ENCODE data around the gene GAS6. TPM values are rescaled to one million over a fixed set of nuclear protein-coding genes. Genes with fewer than 3 reads are reported as not detected.

GAS6 gene
- total RNA-seq, 3 donors from 2014 or later: 101 to 168 (median 113) TPM

GRCh38 chr13:113887700-113888201 lies 23.9 kb upstream of the GAS6 start:
- intact Hi-C loops (cut with DNase I, micrococcal nuclease): no loop called here
- H3K4me1 ChIP-seq (ENCODE audit: low read depth): no peaks in the 10 kb centered on the region
- H3K4me3 ChIP-seq: no peak overlapping the region
- TF ChIP-seq, protein P1, sequence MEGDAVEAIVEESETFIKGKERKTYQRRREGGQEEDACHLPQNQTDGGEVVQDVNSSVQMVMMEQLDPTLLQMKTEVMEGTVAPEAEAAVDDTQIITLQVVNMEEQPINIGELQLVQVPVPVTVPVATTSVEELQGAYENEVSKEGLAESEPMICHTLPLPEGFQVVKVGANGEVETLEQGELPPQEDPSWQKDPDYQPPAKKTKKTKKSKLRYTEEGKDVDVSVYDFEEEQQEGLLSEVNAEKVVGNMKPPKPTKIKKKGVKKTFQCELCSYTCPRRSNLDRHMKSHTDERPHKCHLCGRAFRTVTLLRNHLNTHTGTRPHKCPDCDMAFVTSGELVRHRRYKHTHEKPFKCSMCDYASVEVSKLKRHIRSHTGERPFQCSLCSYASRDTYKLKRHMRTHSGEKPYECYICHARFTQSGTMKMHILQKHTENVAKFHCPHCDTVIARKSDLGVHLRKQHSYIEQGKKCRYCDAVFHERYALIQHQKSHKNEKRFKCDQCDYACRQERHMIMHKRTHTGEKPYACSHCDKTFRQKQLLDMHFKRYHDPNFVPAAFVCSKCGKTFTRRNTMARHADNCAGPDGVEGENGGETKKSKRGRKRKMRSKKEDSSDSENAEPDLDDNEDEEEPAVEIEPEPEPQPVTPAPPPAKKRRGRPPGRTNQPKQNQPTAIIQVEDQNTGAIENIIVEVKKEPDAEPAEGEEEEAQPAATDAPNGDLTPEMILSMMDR (IDR thresholded peaks at IDR 0.05): no peak
- DNase-seq (no peak), ATAC-seq (peak; percentile 22)
- H3K36me3 ChIP-seq (ENCODE audit: low read depth): no peaks in the 10 kb centered on the region
- H3K9me3 ChIP-seq: no peaks in the 10 kb centered on the region

GRCh38 chr13:113886561-113887112 lies 22.8 kb upstream of the GAS6 start:
- Histone ChIP-seq H3K4me3 (no peak overlapping the region), H3K36me3 (ENCODE audit: low read depth) (no peaks in the 10 kb centered on the region), H3K9me3 (no peaks in the 10 kb centered on the region), H3K4me1 (ENCODE audit: low read depth) (no peaks in the 10 kb centered on the region)
- ATAC-seq (no peak), DNase-seq (no peak)
- intact Hi-C loops (cut with DNase I, micrococcal nuclease): no loop called here
- TF ChIP-seq, protein P1 (IDR thresholded peaks at IDR 0.05): no peak

GRCh38 chr13:113884821-113885220 lies 20.9 kb upstream of the GAS6 start:
- Histone ChIP-seq H3K4me3 (no peak overlapping the region), H3K36me3 (ENCODE audit: low read depth) (no peaks in the 10 kb centered on the region), H3K9me3 (no peaks in the 10 kb centered on the region), H3K4me1 (ENCODE audit: low read depth) (no peaks in the 10 kb centered on the region)
- TF ChIP-seq, protein P1 (IDR thresholded peaks at IDR 0.05): no peak
- ATAC-seq: no peak
- intact Hi-C loops (cut with DNase I, micrococcal nuclease): no loop called here
- no peak for DNase-seq

GRCh38 chr13:113883921-113884804 lies 20.3 kb upstream of the GAS6 start:
- DNase-seq (no peak), ATAC-seq (no peak)
- Histone ChIP-seq H3K36me3 (ENCODE audit: low read depth) (no peaks in the 10 kb centered on the region), H3K4me1 (ENCODE audit: low read depth) (no peaks in the 10 kb centered on the region), H3K9me3 (no peaks in the 10 kb centered on the region), H3K4me3 (no peak overlapping the region)
- TF ChIP-seq, protein P1 (IDR thresholded peaks at IDR 0.05): no peak
- intact Hi-C loops (cut with DNase I, micrococcal nuclease): no loop called here

GRCh38 chr13:113883314-113883811 lies 19.5 kb upstream of the GAS6 start:
- intact Hi-C loops (cut with DNase I, micrococcal nuclease): no loop called here
- H3K36me3 ChIP-seq (ENCODE audit: low read depth): no peaks in the 10 kb centered on the region
- TF ChIP-seq, protein P1 (IDR thresholded peaks at IDR 0.05): no peak
- ATAC-seq (no peak), DNase-seq (no peak)
- no peaks in the 10 kb centered on the region for H3K9me3 ChIP-seq
- H3K4me3 ChIP-seq: no peak overlapping the region
- no peaks in the 10 kb centered on the region for H3K4me1 ChIP-seq (ENCODE audit: low read depth)
